NOMO-1 treated with DMSO at 0.1 percent for 48 hours (cell line): ENCODE measurements around the gene CATSPER3.

Experiments used
- DNase-seq: peaks from one replicate; lab custom pipeline; 2025; ENCODE audit not compliant: unreplicated experiment; lab: John Stamatoyannopoulos, UW

The CATSPER3 gene

GRCh38 chr5:135040333-135041144 lies 72.8 kb downstream of the CATSPER3 start:
- no peak for DNase-seq

GRCh38 chr5:135041145-135041587 lies 73.5 kb downstream of the CATSPER3 start:
- DNase-seq, result no peak

- DNase-seq, result no peak
These were observed 74.0 kb downstream of the CATSPER3 start for GRCh38 chr5:135041726-135042125.

GRCh38 chr5:135042595-135042994 lies 74.9 kb downstream of the CATSPER3 start:
- DNase-seq, result no peak

- no peak for DNase-seq
These were observed 77.8 kb downstream of the CATSPER3 start for GRCh38 chr5:135045488-135045887.

- no peak for DNase-seq
These were observed 79.1 kb downstream of the CATSPER3 start for GRCh38 chr5:135046661-135047346.

- no peak for DNase-seq
These were observed 79.6 kb downstream of the CATSPER3 start for GRCh38 chr5:135047347-135047695.

GRCh38 chr5:135048286-135048685 lies 80.6 kb downstream of the CATSPER3 start:
- DNase-seq, result no peak

- DNase-seq, result no peak
These were observed 81.2 kb downstream of the CATSPER3 start for GRCh38 chr5:135048930-135049329.

- no peak for DNase-seq
These were observed 82.6 kb downstream of the CATSPER3 start for GRCh38 chr5:135050244-135050767.

- DNase-seq, result no peak
These were observed 83.7 kb downstream of the CATSPER3 start for GRCh38 chr5:135051399-135051798.

GRCh38 chr5:135051872-135052271 lies 84.2 kb downstream of the CATSPER3 start:
- no peak for DNase-seq

GRCh38 chr5:135052511-135053145 lies 84.9 kb downstream of the CATSPER3 start:
- DNase-seq, result no peak

- peak; percentile 67 for DNase-seq
These were observed 85.6 kb downstream of the CATSPER3 start for GRCh38 chr5:135053278-135053677.

GRCh38 chr5:135053989-135054388 lies 86.3 kb downstream of the CATSPER3 start:
- no peak for DNase-seq

- DNase-seq, result no peak
These were observed 86.8 kb downstream of the CATSPER3 start for GRCh38 chr5:135054546-135054945.

- no peak for DNase-seq
These were observed 87.7 kb downstream of the CATSPER3 start for GRCh38 chr5:135055396-135055795.

- no peak for DNase-seq
These were observed 88.8 kb downstream of the CATSPER3 start for GRCh38 chr5:135056316-135057030.

GRCh38 chr5:135057233-135057632 lies 89.5 kb downstream of the CATSPER3 start:
- DNase-seq, result no peak

- DNase-seq, result no peak
These were observed 90.6 kb downstream of the CATSPER3 start for GRCh38 chr5:135058331-135058732.
